Upper lobe of right lung (tissue), 1 donor: ENCODE results near the gene CERS3. TPM values are rescaled to one million over a fixed set of nuclear protein-coding genes. Genes with fewer than 3 reads are reported as not detected.

Experiments used
- ATAC-seq: fragments of 200-7000 bp; cut with Tn5 transposase; one replicate; pipeline ENCODE4 v1.9.1; 2020; ENCODE audit warnings: mild to moderate bottlenecking, moderate library complexity
- DNase-seq: peaks from one replicate; pipeline ENCODE4 v3.0.0-alpha.2; 2020
- H3K27ac ChIP-seq: fragments of 200-600 bp; one replicate; pipeline ENCODE4 v1.8.0; 2022
- H3K27me3 ChIP-seq: fragments of 200-600 bp; one replicate; pipeline ENCODE4 v1.8.0; 2022; ENCODE audit warnings: mild to moderate bottlenecking
- H3K36me3 ChIP-seq: fragments of 200-600 bp; one replicate; pipeline ENCODE4 v1.8.0; 2022
- H3K4me1 ChIP-seq: fragments of 200-600 bp; one replicate; pipeline ENCODE4 v1.8.0; 2022
- H3K4me3 ChIP-seq: fragments of 200-600 bp; one replicate; pipeline ENCODE4 v1.8.0; 2022; ENCODE audit warnings: mild to moderate bottlenecking
- H3K9me3 ChIP-seq: fragments of 200-600 bp; one replicate; pipeline ENCODE4 v1.8.0; 2022
- intact Hi-C: fragments of 100-400 bp; cut with DNase I; formaldehyde crosslinking; loops from one replicate; pipeline ENCODE4 v1.11.0; 2022
- total RNA-seq: library from RNA; stranded (reverse); fragmentation: NEBNext Ultra II Directional; extraction: Animal tissue kit (Norgen Biotek cat#: 25700); gene quantifications from one replicate; pipeline ENCODE4 v1.2.1, GENCODE V29; 2021
- TF ChIP-seq, protein P1 (sequence below): fragments of 200-600 bp; IDR thresholded peaks from one replicate; pipeline ENCODE4 v1.8.0; 2022; ENCODE audit warnings: antibody characterized with exemption
- donor health status: DM: no; HTN: yes; CAD: no; lungs with severe emphysema.

CERS3 gene
- total RNA-seq, 1 donor from 2014 or later, result not detected

DNA sequence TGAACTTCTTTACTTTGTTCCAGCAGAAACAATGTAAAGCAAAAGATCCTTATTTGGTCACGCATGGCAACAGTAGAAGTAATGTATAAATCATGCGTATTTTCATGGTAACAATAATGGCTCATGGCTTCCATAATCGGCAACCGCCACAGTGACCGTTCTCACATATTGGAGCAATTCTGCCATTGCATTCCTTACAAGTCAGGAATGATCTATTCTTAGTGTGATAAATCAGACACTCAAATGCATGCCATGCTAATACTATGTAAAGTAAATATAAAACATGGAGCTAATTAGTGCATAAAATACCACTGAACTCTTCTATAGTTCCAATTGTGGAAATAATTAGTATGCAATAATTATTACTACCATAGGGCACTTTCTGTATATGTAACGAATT lies 13.5 kb upstream of the CERS3 start:
- no peaks in the 10 kb centered on the region for H3K9me3 ChIP-seq
- intact Hi-C loops, result no loop called here
- no peak overlapping the region for H3K4me3 ChIP-seq
- TF ChIP-seq, protein P1, sequence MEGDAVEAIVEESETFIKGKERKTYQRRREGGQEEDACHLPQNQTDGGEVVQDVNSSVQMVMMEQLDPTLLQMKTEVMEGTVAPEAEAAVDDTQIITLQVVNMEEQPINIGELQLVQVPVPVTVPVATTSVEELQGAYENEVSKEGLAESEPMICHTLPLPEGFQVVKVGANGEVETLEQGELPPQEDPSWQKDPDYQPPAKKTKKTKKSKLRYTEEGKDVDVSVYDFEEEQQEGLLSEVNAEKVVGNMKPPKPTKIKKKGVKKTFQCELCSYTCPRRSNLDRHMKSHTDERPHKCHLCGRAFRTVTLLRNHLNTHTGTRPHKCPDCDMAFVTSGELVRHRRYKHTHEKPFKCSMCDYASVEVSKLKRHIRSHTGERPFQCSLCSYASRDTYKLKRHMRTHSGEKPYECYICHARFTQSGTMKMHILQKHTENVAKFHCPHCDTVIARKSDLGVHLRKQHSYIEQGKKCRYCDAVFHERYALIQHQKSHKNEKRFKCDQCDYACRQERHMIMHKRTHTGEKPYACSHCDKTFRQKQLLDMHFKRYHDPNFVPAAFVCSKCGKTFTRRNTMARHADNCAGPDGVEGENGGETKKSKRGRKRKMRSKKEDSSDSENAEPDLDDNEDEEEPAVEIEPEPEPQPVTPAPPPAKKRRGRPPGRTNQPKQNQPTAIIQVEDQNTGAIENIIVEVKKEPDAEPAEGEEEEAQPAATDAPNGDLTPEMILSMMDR, result no peak
- H3K27ac ChIP-seq, result no peak overlapping the region
- DNase-seq (no peak), ATAC-seq (no peak)
- no peaks in the 10 kb centered on the region for H3K4me1 ChIP-seq
- H3K27me3 ChIP-seq, result peaks cover 15% of the 10 kb centered on the region
- no peaks in the 10 kb centered on the region for H3K36me3 ChIP-seq

DNA sequence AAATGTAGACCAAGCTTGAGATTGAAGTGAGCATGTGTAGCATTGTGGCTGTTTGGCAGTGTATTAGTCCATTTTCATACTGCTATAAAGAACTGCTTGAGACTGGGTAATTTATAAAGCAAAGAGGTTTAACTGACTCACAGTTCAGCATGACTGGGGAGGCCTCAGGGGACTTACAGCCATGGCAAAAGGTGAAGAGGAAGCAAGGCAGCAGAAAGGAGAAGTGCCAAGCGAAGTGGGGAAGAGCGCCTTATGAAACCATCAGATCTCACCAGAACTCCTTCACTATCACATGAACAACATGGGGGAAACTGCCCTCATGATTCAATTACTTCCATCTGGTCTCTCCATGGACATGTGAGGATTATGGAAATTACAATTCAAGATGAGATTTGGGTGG lies 8.6 kb upstream of the CERS3 start:
- Histone ChIP-seq H3K36me3 (no peaks in the 10 kb centered on the region), H3K27ac (no peak overlapping the region), H3K4me1 (no peaks in the 10 kb centered on the region), H3K4me3 (no peak overlapping the region), H3K9me3 (no peaks in the 10 kb centered on the region), H3K27me3 (no peaks in the 10 kb centered on the region)
- TF ChIP-seq, protein P1, result no peak
- intact Hi-C loops, result no loop called here
- DNase-seq (no peak), ATAC-seq (peak; percentile 91)

DNA sequence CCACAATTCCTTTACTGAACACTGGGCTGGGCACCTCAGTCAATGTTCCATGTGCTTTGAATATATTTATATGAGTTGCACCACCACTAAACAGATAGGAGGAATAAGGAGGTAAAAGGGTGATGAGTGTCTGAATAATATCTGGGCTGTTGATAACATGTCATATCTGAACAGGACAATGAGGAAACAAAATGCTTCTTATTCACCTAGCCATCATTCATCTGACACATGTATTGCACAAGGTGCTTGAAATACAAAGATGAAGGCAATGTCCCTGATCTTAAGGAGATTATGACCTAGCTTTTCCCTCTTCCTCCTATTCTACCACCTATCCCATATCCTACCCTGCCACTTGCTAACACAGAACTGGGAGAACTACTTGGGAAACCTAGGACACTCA lies 8.0 kb upstream of the CERS3 start:
- ATAC-seq (no peak), DNase-seq (no peak)
- intact Hi-C loops, result no loop called here
- TF ChIP-seq, protein P1, result no peak
- Histone ChIP-seq H3K27me3 (no peaks in the 10 kb centered on the region), H3K4me1 (no peaks in the 10 kb centered on the region), H3K27ac (no peak overlapping the region), H3K4me3 (no peak overlapping the region), H3K36me3 (no peaks in the 10 kb centered on the region), H3K9me3 (no peaks in the 10 kb centered on the region)

DNA sequence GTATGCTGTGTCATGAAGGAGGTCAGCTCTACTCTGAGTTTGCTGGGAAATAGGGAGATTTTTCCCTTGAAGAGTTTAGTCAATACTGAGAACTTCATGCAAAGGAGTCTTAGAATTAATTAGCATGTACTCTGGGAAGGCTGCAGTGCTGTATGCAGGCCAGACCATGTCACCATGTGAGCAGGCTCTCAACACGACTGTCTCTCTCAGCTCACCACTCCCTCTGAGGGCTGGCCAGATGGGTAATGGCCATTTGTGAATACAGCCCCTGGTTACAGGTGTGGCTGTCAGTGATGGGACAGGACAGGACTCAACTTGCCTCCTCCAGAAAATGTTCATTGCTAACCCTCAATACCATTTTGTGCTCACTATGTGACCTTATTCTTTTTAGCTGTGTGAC lies 5.1 kb upstream of the CERS3 start:
- TF ChIP-seq, protein P1, result no peak
- Histone ChIP-seq H3K4me1 (no peaks in the 10 kb centered on the region), H3K27ac (no peak overlapping the region), H3K36me3 (no peaks in the 10 kb centered on the region), H3K4me3 (no peak overlapping the region), H3K27me3 (no peaks in the 10 kb centered on the region), H3K9me3 (no peaks in the 10 kb centered on the region)
- no peak for DNase-seq
- ATAC-seq, result no peak
- intact Hi-C loops, result no loop called here

DNA sequence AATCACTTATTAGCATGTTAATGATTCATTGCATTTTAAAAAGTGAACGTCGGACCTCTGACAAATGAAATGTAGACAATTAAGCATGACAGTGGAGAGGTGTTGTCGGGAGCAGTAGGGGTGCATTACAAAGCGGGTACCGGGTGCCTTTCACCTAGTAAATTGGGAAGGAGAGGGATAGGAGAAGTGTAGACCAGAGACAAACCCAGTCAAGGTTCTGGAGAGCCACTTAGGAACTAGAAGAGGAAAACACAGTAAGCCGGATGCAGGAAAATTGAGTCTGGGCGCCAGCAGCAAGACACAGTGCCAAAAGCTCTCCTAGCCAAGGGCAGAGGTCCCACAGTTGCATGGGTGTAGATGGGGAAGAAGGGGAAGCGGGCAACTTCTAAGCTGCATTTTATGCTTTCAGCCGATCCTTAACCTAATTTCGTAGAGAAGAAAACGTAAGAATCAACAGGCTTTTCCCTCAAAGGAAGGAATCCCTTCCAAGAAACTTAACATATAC lies 3.1 kb upstream of the CERS3 start:
- no peak for ATAC-seq
- no peak for DNase-seq
- intact Hi-C loops, result no loop called here
- Histone ChIP-seq H3K9me3 (no peaks in the 10 kb centered on the region), H3K4me3 (no peak overlapping the region), H3K4me1 (no peaks in the 10 kb centered on the region), H3K36me3 (no peaks in the 10 kb centered on the region), H3K27me3 (no peaks in the 10 kb centered on the region), H3K27ac (no peak overlapping the region)
- TF ChIP-seq, protein P1, result no peak

DNA sequence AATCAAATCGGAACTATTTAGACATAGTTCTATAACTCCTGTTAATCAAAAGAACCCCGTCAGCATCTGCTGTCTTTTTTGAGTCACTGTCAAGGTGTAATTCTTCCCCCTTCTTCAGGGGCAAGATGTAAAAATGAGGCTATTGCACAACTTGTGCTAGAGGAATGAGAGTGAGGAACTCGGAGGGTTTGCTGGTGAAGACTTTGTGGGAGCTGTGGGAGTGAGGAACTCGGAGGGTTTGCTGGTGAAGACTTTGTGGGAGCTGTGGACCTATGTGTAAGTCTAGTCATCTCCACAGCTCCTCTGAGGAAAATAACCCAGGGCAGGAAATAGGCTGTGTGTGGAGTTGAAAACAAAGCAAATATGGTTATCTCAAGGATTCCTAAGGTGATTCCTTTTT lies 2.5 kb upstream of the CERS3 start:
- no peaks in the 10 kb centered on the region for H3K4me1 ChIP-seq
- TF ChIP-seq, protein P1, result no peak
- no peak for DNase-seq
- H3K4me3 ChIP-seq, result no peak overlapping the region
- ATAC-seq, result no peak
- no peaks in the 10 kb centered on the region for H3K36me3 ChIP-seq
- intact Hi-C loops, result no loop called here
- no peak overlapping the region for H3K27ac ChIP-seq
- no peaks in the 10 kb centered on the region for H3K9me3 ChIP-seq
- H3K27me3 ChIP-seq, result no peaks in the 10 kb centered on the region
